ENCODE measurements around the gene SFTPA1.
"Not testable (repeated sequence)": the region's sequence is repeated elsewhere in the genome, so short reads cannot be mapped to it uniquely, and the experiment has no call there.

The SFTPA1 gene

GRCh38 chr10:79611193-79611976, 646 bp downstream of the SFTPA1 start:
- DNase-seq: not testable (repeated sequence)

- DNase-seq: no peak
Observed at GRCh38 chr10:79615577-79615976, 4.8 kb downstream of the SFTPA1 start.

GRCh38 chr10:79616164-79616563, 5.4 kb downstream of the SFTPA1 start:
- no peak for DNase-seq

GRCh38 chr10:79623663-79624062, 12.9 kb downstream of the SFTPA1 start:
- DNase-seq: not testable (repeated sequence)

GRCh38 chr10:79627075-79627474, 16.3 kb downstream of the SFTPA1 start:
- DNase-seq: no peak

- DNase-seq: no peak
Observed at GRCh38 chr10:79628083-79628482, 17.3 kb downstream of the SFTPA1 start.

- DNase-seq: no peak
Observed at GRCh38 chr10:79628988-79629954, 18.5 kb downstream of the SFTPA1 start.

- DNase-seq: no peak
Observed at GRCh38 chr10:79629955-79630327, 19.2 kb downstream of the SFTPA1 start.

- DNase-seq: not testable (repeated sequence)
Observed at GRCh38 chr10:79636654-79637199, 26.0 kb downstream of the SFTPA1 start.

GRCh38 chr10:79638318-79638717, 27.6 kb downstream of the SFTPA1 start:
- no peak for DNase-seq

GRCh38 chr10:79652695-79653094, 42.0 kb downstream of the SFTPA1 start:
- not testable (repeated sequence) for DNase-seq

GRCh38 chr10:79663287-79663686, 52.5 kb downstream of the SFTPA1 start:
- DNase-seq: not testable (repeated sequence)

- not testable (repeated sequence) for DNase-seq
Observed at GRCh38 chr10:79664686-79665085, 53.9 kb downstream of the SFTPA1 start.

All from fibroblast of skin of right quadriceps (primary cell).